Progenitor cell of endocrine pancreas (in vitro differentiated cells): ENCODE measurements around the gene CNTNAP5. TPM values are rescaled to one million over a fixed set of nuclear protein-coding genes. Genes with fewer than 3 reads are reported as not detected.

Experiments used
- DNase-seq: peaks from one replicate; pipeline ENCODE4 v3.0.0; 2021; ENCODE audit warnings: low spot score; ENCODE audit not compliant: unreplicated experiment
- H3K27ac Mint-ChIP-seq: 2 replicates; pipeline ENCODE4 v1.8.0; 2021; ENCODE audit warnings: mild to moderate bottlenecking, moderate library complexity, mixed read lengths
- H3K27me3 Mint-ChIP-seq: 2 replicates; pipeline ENCODE4 v1.8.0; 2021; ENCODE audit warnings: mixed read lengths
- H3K36me3 Mint-ChIP-seq: 2 replicates; pipeline ENCODE4 v1.8.0; 2022; ENCODE audit warnings: mixed read lengths; ENCODE audit not compliant: insufficient read depth
- H3K4me1 Mint-ChIP-seq: 2 replicates; pipeline ENCODE4 v1.8.0; 2021; ENCODE audit warnings: low read depth, mixed read lengths
- H3K4me3 Mint-ChIP-seq: 2 replicates; pipeline ENCODE4 v1.8.0; 2021; ENCODE audit warnings: low read depth, mild to moderate bottlenecking, moderate library complexity, mixed read lengths
- H3K9me3 Mint-ChIP-seq: 2 replicates; pipeline ENCODE4 v1.8.0; 2021; ENCODE audit warnings: low read depth, mixed read lengths
- total RNA-seq: library from RNA; stranded (reverse); gene quantifications from 2 replicates; pipeline ENCODE4 v1.2.1, GENCODE V29; 2021
- TF ChIP-seq, protein P1 (sequence below): fragments of 200-600 bp; sonication (generic); IDR thresholded peaks from one replicate; pipeline ENCODE4 v1.5.0; 2021; ENCODE audit warnings: antibody characterized with exemption, mild to moderate bottlenecking; ENCODE audit not compliant: unreplicated experiment

The CNTNAP5 gene
- total RNA-seq, 1 donor from 2014 or later = 5.3 TPM

DNA sequence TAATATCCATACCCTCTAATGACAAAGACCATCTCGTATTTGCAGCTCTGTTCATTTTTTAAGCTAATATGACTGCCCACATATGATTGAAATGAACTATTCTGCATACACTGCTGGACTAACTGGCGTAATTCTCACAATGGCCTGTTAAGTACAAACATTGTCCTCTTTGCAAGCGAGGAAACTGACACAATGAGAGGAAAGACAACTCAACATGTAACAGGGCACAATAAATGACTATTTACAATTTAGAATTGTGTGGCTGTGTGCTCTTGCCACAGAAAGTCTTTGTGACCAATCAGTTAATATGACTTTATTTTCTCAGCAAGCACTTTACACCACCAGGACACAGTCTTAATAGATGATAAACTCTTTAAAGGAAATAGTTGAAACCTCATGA lies 498.0 kb downstream of the CNTNAP5 start:
- Mint-ChIP-seq H3K27me3 (no peaks in the 10 kb centered on the region), H3K9me3 (no peaks in the 10 kb centered on the region), H3K36me3 (no peaks in the 10 kb centered on the region), H3K4me3 (no peak overlapping the region), H3K4me1 (peaks cover 4% of the 10 kb centered on the region), H3K27ac (no peak overlapping the region)
- DNase-seq = no peak
- TF ChIP-seq, protein P1, sequence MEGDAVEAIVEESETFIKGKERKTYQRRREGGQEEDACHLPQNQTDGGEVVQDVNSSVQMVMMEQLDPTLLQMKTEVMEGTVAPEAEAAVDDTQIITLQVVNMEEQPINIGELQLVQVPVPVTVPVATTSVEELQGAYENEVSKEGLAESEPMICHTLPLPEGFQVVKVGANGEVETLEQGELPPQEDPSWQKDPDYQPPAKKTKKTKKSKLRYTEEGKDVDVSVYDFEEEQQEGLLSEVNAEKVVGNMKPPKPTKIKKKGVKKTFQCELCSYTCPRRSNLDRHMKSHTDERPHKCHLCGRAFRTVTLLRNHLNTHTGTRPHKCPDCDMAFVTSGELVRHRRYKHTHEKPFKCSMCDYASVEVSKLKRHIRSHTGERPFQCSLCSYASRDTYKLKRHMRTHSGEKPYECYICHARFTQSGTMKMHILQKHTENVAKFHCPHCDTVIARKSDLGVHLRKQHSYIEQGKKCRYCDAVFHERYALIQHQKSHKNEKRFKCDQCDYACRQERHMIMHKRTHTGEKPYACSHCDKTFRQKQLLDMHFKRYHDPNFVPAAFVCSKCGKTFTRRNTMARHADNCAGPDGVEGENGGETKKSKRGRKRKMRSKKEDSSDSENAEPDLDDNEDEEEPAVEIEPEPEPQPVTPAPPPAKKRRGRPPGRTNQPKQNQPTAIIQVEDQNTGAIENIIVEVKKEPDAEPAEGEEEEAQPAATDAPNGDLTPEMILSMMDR = no peak

DNA sequence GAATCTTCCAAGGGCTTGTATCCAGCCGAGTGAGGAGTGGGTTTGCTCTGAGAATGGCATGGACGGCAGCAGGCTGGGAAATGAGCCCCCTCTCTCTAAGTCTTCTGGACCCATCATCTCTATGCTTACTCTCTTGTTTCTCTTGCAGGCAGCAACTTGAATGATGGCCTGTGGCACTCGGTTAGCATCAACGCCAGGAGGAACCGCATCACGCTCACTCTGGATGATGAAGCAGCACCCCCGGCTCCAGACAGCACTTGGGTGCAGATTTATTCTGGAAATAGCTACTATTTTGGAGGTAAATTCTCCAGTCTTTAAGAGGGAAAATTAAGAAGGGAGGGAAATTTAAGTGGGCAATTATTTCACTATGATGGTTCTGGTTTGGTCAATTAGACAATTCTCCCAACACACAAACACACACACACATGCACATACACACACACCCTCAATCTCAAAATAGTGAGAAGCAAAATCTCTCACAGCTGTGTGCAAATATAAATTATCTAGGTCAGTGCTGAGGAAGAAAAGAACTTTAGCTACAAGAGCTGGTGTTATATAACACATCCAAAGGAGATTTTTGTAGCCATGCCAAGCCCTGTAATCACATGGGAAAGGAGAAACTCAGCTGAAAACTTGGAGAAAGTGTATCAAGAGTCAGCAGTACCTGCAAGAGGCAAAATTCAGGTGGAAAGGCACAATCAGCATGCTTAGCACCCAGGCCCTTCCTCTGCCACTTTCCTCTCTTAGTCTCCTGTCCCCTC lies 499.2 kb downstream of the CNTNAP5 start:
- peaks cover 4% of the 10 kb centered on the region for H3K4me1 Mint-ChIP-seq
- no peak overlapping the region for H3K4me3 Mint-ChIP-seq
- H3K27me3 Mint-ChIP-seq = no peaks in the 10 kb centered on the region
- H3K36me3 Mint-ChIP-seq = no peaks in the 10 kb centered on the region
- no peak overlapping the region for H3K27ac Mint-ChIP-seq
- no peak for DNase-seq
- TF ChIP-seq, protein P1 = no peak
- H3K9me3 Mint-ChIP-seq = no peaks in the 10 kb centered on the region

DNA sequence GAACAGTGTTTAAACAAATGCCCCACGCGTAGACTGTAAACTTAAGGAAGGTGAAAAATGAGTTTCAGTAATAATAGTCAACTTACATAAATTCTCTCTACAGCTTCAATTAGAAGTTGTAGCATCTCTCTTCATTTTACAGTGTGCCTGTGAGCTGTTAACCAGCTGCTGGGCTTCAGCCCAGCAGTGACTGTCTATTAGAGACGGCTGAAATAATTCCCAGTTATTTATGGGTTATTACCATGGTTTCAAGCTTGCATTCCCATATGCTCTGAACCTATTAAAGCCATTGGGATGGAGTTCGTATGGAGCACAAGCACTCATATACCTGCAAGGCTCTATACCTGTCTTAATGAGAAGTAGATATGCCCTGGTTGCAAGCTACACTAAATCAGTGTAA lies 501.1 kb downstream of the CNTNAP5 start:
- H3K27ac Mint-ChIP-seq = no peak overlapping the region
- no peak overlapping the region for H3K4me3 Mint-ChIP-seq
- TF ChIP-seq, protein P1 = no peak
- DNase-seq = no peak
- H3K27me3 Mint-ChIP-seq = no peaks in the 10 kb centered on the region
- H3K4me1 Mint-ChIP-seq = peaks cover 3% of the 10 kb centered on the region
- H3K9me3 Mint-ChIP-seq = no peaks in the 10 kb centered on the region
- H3K36me3 Mint-ChIP-seq = no peaks in the 10 kb centered on the region

DNA sequence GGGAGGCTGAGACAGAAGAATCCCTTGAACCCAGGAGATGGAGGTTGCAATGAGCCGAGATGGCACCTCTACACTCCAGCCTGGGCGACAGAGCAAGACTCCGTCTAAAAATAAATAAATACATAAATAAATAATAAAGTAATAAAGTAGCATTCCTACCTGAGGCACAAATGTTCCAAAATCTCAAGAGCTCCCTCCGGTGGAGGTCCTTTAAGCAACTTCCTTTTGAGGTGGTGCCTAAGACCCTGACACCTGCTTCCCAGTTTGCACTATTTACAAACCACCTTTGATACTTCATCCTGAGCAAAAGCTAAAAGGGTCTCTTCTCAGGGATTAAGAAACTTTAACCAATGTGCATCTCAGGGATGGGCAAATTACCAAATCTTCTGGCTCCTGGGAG lies 505.1 kb downstream of the CNTNAP5 start:
- no peaks in the 10 kb centered on the region for H3K36me3 Mint-ChIP-seq
- no peak overlapping the region for H3K4me3 Mint-ChIP-seq
- H3K4me1 Mint-ChIP-seq = peaks cover 1% of the 10 kb centered on the region
- no peak for DNase-seq
- H3K27ac Mint-ChIP-seq = no peak overlapping the region
- H3K9me3 Mint-ChIP-seq = no peaks in the 10 kb centered on the region
- TF ChIP-seq, protein P1 = no peak
- no peaks in the 10 kb centered on the region for H3K27me3 Mint-ChIP-seq

DNA sequence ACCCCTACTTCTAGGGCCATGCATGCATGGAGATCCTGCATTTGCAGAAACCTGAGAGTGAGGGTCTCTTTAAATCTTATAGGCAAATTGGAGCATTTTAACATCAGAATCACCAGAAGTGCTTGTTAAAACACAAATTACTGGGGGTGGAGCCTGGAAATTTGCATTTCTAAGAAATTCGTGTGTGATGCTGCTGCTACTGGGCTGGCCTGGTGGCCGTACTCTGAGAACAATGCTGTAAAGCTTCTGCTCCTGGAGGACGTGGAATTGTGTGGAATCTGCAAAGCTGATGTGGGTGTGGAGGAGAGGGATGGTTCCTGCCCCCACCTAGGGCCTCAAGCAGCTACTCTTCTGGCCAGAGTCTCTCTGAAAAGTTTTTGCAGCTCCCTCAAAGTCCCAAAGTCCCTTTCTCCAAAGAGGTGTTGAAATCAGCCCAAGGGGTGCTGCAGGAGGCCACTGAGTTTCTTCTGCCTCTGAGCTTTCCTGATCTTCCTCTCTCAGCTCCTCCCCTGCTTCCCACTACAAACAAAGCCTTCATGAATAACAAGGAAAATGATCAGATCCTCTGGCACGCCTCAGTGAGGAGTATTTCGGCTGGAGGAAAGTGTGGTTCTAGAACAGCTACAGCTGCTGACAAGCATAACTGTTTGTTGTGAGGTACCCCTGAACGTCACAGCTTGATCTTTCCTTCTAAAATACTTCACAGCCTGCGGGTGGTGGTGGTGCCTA lies 508.3 kb downstream of the CNTNAP5 start:
- Mint-ChIP-seq H3K4me1 (no peaks in the 10 kb centered on the region), H3K9me3 (no peaks in the 10 kb centered on the region), H3K36me3 (no peaks in the 10 kb centered on the region), H3K4me3 (no peak overlapping the region), H3K27me3 (no peaks in the 10 kb centered on the region), H3K27ac (no peak overlapping the region)
- no peak for DNase-seq
- TF ChIP-seq, protein P1 = no peak
